Stomach (tissue), 9 donors: ENCODE data around the gene TTC3. TPM values are rescaled to one million over a fixed set of nuclear protein-coding genes. Genes with fewer than 3 reads are reported as not detected.
"Not testable (repeated sequence)": the region's sequence is repeated elsewhere in the genome, so short reads cannot be mapped to it uniquely, and the experiment has no call there.

Experiments
- DNase-seq, 2 donors: peaks; one replicate each; pipeline versions ENCODE4 v3.0.0 to v3.0.0-alpha.2; 2013 to 2019
- H3K27ac ChIP-seq, 5 donors: fragments of 200-600 bp in 4 of 5; sonication (generic) in 4 of 5; one replicate each; pipeline ENCODE4 v1.5.1; 2013 to 2019; ENCODE audit warnings: mild to moderate bottlenecking in 1 of 5, moderate library complexity in 1 of 5
- H3K27me3 ChIP-seq, 3 donors: fragments of 200-600 bp; sonication (generic); one replicate each; pipeline ENCODE4 v1.5.1; 2017 to 2019; ENCODE audit warnings: mixed run types in 1 of 3
- H3K36me3 ChIP-seq, 4 donors: fragments of 200-600 bp; sonication (generic); 1 replicate in 3 of 4; 2 replicates in 1 of 4; pipeline ENCODE4 v1.5.1; 2016 to 2019
- H3K4me1 ChIP-seq, 4 donors: fragments of 200-600 bp; sonication (generic); one replicate each; pipeline ENCODE4 v1.5.1; 2016 to 2019
- H3K4me3 ChIP-seq, 4 donors: fragments of 200-600 bp; sonication (generic) in 3 of 4; one replicate each; pipeline ENCODE4 v1.5.1; 2016 to 2019; ENCODE audit warnings: mild to moderate bottlenecking in 1 of 4
- H3K9me3 ChIP-seq, 4 donors: fragments of 200-600 bp; sonication (generic); one replicate each; pipeline ENCODE4 v1.5.1; 2016 to 2019
- EP300 ChIP-seq: sonication (generic); formaldehyde crosslinking; IDR thresholded peaks from one replicate; pipeline ENCODE4 v1.6.1; 2017; ENCODE audit warnings: antibody characterized with exemption
- POLR2A ChIP-seq, 4 donors: fragments of 450-650 bp; IDR thresholded peaks; one replicate each; pipeline ENCODE4 v1.6.1; 2016; ENCODE audit warnings: antibody characterized with exemption in 4 of 4, control low read depth in 2 of 4, mild to moderate bottlenecking in 1 of 4, moderate library complexity in 1 of 4
- POLR2AphosphoS5 ChIP-seq, 3 donors: sonication (generic); formaldehyde crosslinking; IDR thresholded peaks; one replicate each; pipeline ENCODE4 v1.6.1; 2016; ENCODE audit warnings: antibody characterized with exemption in 3 of 3
- WGBS, 5 donors: extraction: QIAGEN DNeasy Blood & Tissue Kit in 3 of 5; methylation state at CpG; one replicate each; pipeline versions ENCODE4 v1.1.5 to v1.1.7; 2013 to 2018; 5-methylcytosine and 5-hydroxymethylcytosine counted together
- intact Hi-C: fragments of 100-400 bp; cut with DNase I; formaldehyde crosslinking; loops from one replicate; pipeline ENCODE4 v1.15.1; 2023; ENCODE audit warnings: low total_unique reads
- polyA plus RNA-seq, 3 donors: library from polyadenylated mRNA; stranded (reverse); fragments of 200-250 nt; gene quantifications; one replicate each; pipeline ENCODE4 v1.2.3, GENCODE V29; 2013
- total RNA-seq, 5 donors: library from RNA; depleted of rRNA; stranded (reverse); fragments of >200 nt; gene quantifications; one replicate each; pipeline versions ENCODE4 v1.1.0 to v1.2.3, GENCODE V29; 2014 to 2016
- TF ChIP-seq, protein P1 (sequence below), 7 experiments: fragments of 450-650 bp in 4 of 7; fragments of 200-600 bp in 3 of 7; sonication (generic) in 3 of 7; IDR thresholded peaks; one replicate each; pipeline ENCODE4 v1.5.1; 2016 to 2019; ENCODE audit warnings: antibody characterized with exemption in 7 of 7, control low read depth in 2 of 7, mild to moderate bottlenecking in 1 of 7
- donor health status: healthy with polysubstance abuse.
- donor health status: Bipolar disorder and iron deficiency.
- donor health status: healthy.

Gene TTC3
- total and polyA plus RNA-seq, 8 donors = 17.5 to 538 (median 143) TPM

GRCh38 chr21:37098751-37099150 lies 25.7 kb downstream of the TTC3 start:
- Histone ChIP-seq H3K27ac (no peak overlapping the region), H3K9me3 (no peaks in the 10 kb centered on the region), H3K4me1 (no peaks in the 10 kb centered on the region), H3K36me3 (peaks cover 12 to 66% (median 53%) of the 10 kb centered on the region in 4 donors), H3K27me3 (no peaks in the 10 kb centered on the region), H3K4me3 (no peak overlapping the region)
- DNase-seq = no peak
- 83 to 87% (median 85%) methylated on average over 2 of the region's 2 CpGs for WGBS, 5 donors
- intact Hi-C loops = no loop called here
- TF ChIP-seq, protein P1, sequence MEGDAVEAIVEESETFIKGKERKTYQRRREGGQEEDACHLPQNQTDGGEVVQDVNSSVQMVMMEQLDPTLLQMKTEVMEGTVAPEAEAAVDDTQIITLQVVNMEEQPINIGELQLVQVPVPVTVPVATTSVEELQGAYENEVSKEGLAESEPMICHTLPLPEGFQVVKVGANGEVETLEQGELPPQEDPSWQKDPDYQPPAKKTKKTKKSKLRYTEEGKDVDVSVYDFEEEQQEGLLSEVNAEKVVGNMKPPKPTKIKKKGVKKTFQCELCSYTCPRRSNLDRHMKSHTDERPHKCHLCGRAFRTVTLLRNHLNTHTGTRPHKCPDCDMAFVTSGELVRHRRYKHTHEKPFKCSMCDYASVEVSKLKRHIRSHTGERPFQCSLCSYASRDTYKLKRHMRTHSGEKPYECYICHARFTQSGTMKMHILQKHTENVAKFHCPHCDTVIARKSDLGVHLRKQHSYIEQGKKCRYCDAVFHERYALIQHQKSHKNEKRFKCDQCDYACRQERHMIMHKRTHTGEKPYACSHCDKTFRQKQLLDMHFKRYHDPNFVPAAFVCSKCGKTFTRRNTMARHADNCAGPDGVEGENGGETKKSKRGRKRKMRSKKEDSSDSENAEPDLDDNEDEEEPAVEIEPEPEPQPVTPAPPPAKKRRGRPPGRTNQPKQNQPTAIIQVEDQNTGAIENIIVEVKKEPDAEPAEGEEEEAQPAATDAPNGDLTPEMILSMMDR (IDR thresholded peaks at IDR 0.05) = no peak
- TF ChIP-seq POLR2A (IDR thresholded peaks at IDR 0.05) = no peak
- no peak for TF ChIP-seq EP300
- no peak for TF ChIP-seq POLR2AphosphoS5 (IDR thresholded peaks at IDR 0.05)

DNA sequence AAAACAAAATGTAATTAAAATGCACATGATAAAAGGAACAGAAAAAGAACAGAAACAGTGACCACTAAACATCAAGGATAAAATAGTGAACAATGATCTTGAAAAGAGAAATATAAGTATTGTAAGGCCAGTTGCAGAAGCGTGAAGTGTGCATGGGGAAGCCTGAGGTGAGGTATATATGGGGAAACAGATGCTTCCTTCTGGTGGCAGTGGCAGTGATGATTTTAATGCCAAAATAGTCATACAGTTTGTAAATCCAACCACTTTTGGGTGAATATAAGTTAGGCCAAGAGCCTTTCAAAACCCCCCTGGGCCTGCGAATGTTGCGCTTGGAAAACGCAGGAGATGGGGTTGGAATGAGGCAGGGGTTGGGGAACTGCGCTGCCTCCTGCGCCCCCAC lies 27.3 kb downstream of the TTC3 start:
- intact Hi-C loops = no loop called here
- WGBS, 5 donors = 93 to 99% (median 98%) methylated on average over 6 of the region's 6 CpGs
- H3K4me1 ChIP-seq = no peaks in the 10 kb centered on the region

DNA sequence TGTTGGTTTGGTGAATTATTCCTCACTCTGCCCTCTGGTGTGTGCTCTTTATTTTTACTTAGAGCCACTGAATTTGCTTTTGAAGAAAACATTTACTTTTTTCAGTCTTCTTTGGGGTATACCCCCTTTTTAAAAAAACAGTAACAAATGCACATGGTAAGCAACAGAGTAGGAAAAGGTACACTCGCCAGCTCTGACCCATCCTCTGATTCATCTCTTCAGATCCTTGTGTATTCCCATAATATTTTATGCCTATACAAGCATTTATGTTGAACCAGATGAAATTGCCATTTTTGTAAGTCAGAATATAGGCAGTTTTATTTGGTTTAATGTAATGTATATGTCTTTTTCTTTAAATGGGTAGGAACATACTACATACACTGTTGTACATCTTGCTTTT lies 28.3 kb downstream of the TTC3 start:
- no peak overlapping the region for H3K4me3 ChIP-seq
- no peaks in the 10 kb centered on the region for H3K27me3 ChIP-seq
- DNase-seq = no peak
- TF ChIP-seq, protein P1 (IDR thresholded peaks at IDR 0.05) = no peak
- 84 to 94% (median 91%) methylated on average over 1 of the region's 1 CpG for WGBS, 5 donors
- H3K4me1 ChIP-seq = no peaks in the 10 kb centered on the region
- no peak overlapping the region for H3K27ac ChIP-seq
- H3K36me3 ChIP-seq = peaks cover 12 to 42% (median 40%) of the 10 kb centered on the region in 4 donors
- no peaks in the 10 kb centered on the region for H3K9me3 ChIP-seq
- intact Hi-C loops = no loop called here

More for the DNA sequence above, 27.3 kb downstream of the TTC3 start:
- no peaks in the 10 kb centered on the region for H3K27me3 ChIP-seq
- TF ChIP-seq POLR2AphosphoS5 (IDR thresholded peaks at IDR 0.05) (no peak), POLR2A (IDR thresholded peaks at IDR 0.05) (no peak), EP300 (no peak)
- TF ChIP-seq, protein P1 (IDR thresholded peaks at IDR 0.05) = no peak
- peaks cover 12 to 53% (median 51%) of the 10 kb centered on the region in 4 donors for H3K36me3 ChIP-seq
- no peak overlapping the region for H3K27ac ChIP-seq
- DNase-seq = no peak
- H3K4me3 ChIP-seq = no peak overlapping the region
- H3K9me3 ChIP-seq = no peaks in the 10 kb centered on the region

DNA sequence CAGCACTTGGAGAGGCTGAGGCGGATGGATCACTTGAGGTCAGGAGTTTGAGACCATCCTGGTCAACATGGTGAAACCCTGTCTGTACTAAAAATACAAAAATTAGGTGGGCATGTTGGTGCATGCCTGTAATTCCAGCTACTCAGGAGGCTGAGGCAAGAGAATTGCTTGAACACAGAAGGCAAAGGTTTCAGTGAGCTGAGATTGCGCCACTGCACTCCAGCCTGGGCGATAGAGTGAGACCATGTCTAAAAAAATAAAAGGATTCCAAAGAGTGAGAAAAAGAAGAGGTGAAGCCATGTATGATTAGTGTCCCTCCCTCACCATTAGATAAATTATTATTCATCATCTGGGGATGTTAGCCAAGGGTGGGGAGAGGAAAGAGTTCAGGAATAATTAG lies 29.7 kb downstream of the TTC3 start:
- DNase-seq, H3K27ac ChIP-seq, H3K4me3 ChIP-seq, H3K27me3 ChIP-seq, H3K9me3 ChIP-seq, intact Hi-C loops, H3K4me1 ChIP-seq: not testable (repeated sequence)
- WGBS, 5 donors = 92 to 98% (median 95%) methylated on average over 3 of the region's 3 CpGs
- peaks cover 7 to 29% (median 26%) of the 10 kb centered on the region in 4 donors for H3K36me3 ChIP-seq

DNA sequence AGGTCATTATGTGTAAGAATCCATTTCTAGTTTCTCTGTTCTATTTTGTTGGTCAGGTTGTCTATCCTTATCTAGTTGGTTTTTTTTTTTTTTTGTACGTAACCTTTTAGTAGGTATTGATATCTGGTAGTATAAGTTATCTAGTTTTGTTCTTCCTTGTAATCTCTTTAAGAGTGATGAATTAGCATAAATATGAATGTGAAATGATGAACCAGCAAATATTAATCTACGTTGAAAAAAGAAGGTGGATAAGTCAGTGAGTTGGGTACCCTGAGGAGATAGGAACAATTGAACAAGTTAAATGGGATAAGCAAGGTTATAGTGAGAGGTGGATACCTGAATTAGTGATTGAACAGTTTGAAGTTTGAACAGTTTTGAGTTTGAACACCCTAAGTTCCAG lies 33.9 kb downstream of the TTC3 start:
- 83 to 95% (median 90%) methylated on average over 2 of the region's 2 CpGs for WGBS, 5 donors
- DNase-seq = no peak
- Histone ChIP-seq H3K4me3 (no peak overlapping the region), H3K36me3 (peaks cover 6 to 16% (median 11%) of the 10 kb centered on the region in 4 donors), H3K9me3 (peaks cover 0 to 8% (median 4%) of the 10 kb centered on the region in 4 donors), H3K27ac (no peak overlapping the region), H3K4me1 (no peaks in the 10 kb centered on the region), H3K27me3 (no peaks in the 10 kb centered on the region)
- intact Hi-C loops = no loop called here
- TF ChIP-seq, protein P1 (IDR thresholded peaks at IDR 0.05) = no peak
- TF ChIP-seq POLR2AphosphoS5 (IDR thresholded peaks at IDR 0.05) = no peak
- no peak for TF ChIP-seq POLR2A (IDR thresholded peaks at IDR 0.05)
- no peak for TF ChIP-seq EP300

- intact Hi-C loops, H3K27ac ChIP-seq, H3K4me1 ChIP-seq, H3K4me3 ChIP-seq, DNase-seq, H3K9me3 ChIP-seq, H3K27me3 ChIP-seq: not testable (repeated sequence)
- H3K36me3 ChIP-seq = peaks cover 6 to 16% (median 11%) of the 10 kb centered on the region in 4 donors
- 95 to 98% (median 98%) methylated on average over 4 to 6 of the region's 6 CpGs for WGBS, 5 donors
Measured at GRCh38 chr21:37111029-37111428, 38.0 kb downstream of the TTC3 start.

DNA sequence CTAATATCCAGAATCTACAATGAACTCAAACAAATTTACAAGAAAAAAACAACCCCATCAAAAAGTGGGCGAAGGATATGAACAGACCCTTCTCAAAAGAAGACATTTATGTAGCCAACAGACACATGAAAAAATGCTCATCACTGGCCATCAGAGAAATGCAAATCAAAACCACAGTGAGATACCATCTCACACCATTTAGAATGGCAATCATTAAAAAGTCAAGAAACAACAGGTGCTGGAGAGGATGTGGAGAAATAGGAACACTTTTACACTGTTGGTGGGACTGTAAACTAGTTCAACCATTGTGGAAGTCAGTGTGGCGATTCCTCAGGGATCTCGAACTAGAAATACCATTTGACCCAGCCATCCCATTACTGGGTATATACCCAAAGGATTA lies 41.2 kb downstream of the TTC3 start:
- intact Hi-C loops, H3K9me3 ChIP-seq, H3K36me3 ChIP-seq, H3K27me3 ChIP-seq, H3K27ac ChIP-seq, DNase-seq, H3K4me3 ChIP-seq: not testable (repeated sequence)
- H3K4me1 ChIP-seq = peaks cover 0 to 32% (median 16%) of the 10 kb centered on the region in 4 donors
- 79 to 95% (median 85%) methylated on average over 1 to 3 of the region's 3 CpGs for WGBS, 5 donors

- H3K27ac ChIP-seq, H3K27me3 ChIP-seq, intact Hi-C loops, H3K36me3 ChIP-seq, H3K9me3 ChIP-seq, DNase-seq, H3K4me3 ChIP-seq: not testable (repeated sequence)
- WGBS, 5 donors = 58 to 75% (median 61%) methylated on average over 2 of the region's 2 CpGs
- peaks cover 0 to 38% (median 18%) of the 10 kb centered on the region in 4 donors for H3K4me1 ChIP-seq
Measured at GRCh38 chr21:37116459-37116858, 43.4 kb downstream of the TTC3 start.
